Kidney (tissue), 14 donors: ENCODE data around the gene NPHP4. TPM values are rescaled to one million over a fixed set of nuclear protein-coding genes. Genes with fewer than 3 reads are reported as not detected.
A peak's percentile ranks its signal among the peaks of the same experiment; 100 is the strongest.
"Not testable (repeated sequence)": the region's sequence is repeated elsewhere in the genome, so short reads cannot be mapped to it uniquely, and the experiment has no call there.

Source experiments
- DNase-seq, 5 donors: peaks; one replicate each; pipeline ENCODE4 v3.0.0-alpha.2; 2013 to 2020
- FAIRE-seq: peaks from 2 replicates; lab custom pipeline; 2012; peaks lifted over from hg19 to GRCh38; lab: Jason Lieb, UNC
- H3K27ac ChIP-seq, 2 donors: one replicate each; pipeline ENCODE4 v1.7.0; 2013; ENCODE audit warnings: low read depth in 2 of 2, low read length in 2 of 2, inconsistent platforms in 1 of 2
- H3K27me3 ChIP-seq: one replicate; pipeline ENCODE4 v1.7.1; 2013; ENCODE audit warnings: low read length, inconsistent platforms; ENCODE audit not compliant: control insufficient read depth, insufficient read depth
- H3K36me3 ChIP-seq, 3 donors: one replicate each; pipeline versions ENCODE4 v1.7.0 to v1.7.1; 2013; ENCODE audit warnings: low read length in 3 of 3, control low read depth in 1 of 3, inconsistent platforms in 1 of 3; ENCODE audit not compliant: insufficient read depth in 3 of 3, control insufficient read depth in 2 of 3
- H3K4me1 ChIP-seq, 3 donors: one replicate each; pipeline versions ENCODE4 v1.7.0 to v1.7.1; 2013; ENCODE audit warnings: low read length in 3 of 3, inconsistent platforms in 1 of 3, low read depth in 1 of 3; ENCODE audit not compliant: control insufficient read depth in 2 of 3, insufficient read depth in 2 of 3
- H3K4me3 ChIP-seq, 3 donors: one replicate each; pipeline versions ENCODE4 v1.7.0 to v1.8.1; 2013; ENCODE audit warnings: low read length in 3 of 3, control low read depth in 1 of 3, inconsistent platforms in 1 of 3
- H3K9ac ChIP-seq, 3 donors: one replicate each; pipeline versions ENCODE4 v1.7.0 to v1.7.1; 2013; ENCODE audit warnings: low read length in 3 of 3, control low read depth in 1 of 3, inconsistent platforms in 1 of 3
- H3K9me3 ChIP-seq, 3 donors: one replicate each; pipeline versions ENCODE4 v1.7.0 to v1.7.1; 2013; ENCODE audit warnings: low read length in 3 of 3, control low read depth in 1 of 3, inconsistent platforms in 1 of 3; ENCODE audit not compliant: control insufficient read depth in 2 of 3, insufficient read depth in 1 of 3
- intact Hi-C: fragments of 100-400 bp; cut with DNase I; formaldehyde crosslinking; loops from one replicate; pipeline ENCODE4 v1.11.1; 2022
- polyA plus RNA-seq: library from polyadenylated mRNA; stranded (reverse); fragments of 350-450 nt; fragmentation: Illumina TruSeq; extraction: RNeasy Lipid Tissue Mini Kit (QIAGEN cat#74804); gene quantifications from one replicate; pipeline ENCODE4 v1.2.3, GENCODE V29; 2014; ENCODE audit warnings: low read depth, low replicate concordance; ENCODE audit not compliant: insufficient read depth
- total RNA-seq: library from RNA; stranded (reverse); fragmentation: NEBNext Ultra II Directional; extraction: Animal tissue kit (Norgen Biotek cat#: 25700); gene quantifications from one replicate; pipeline ENCODE4 v1.2.1, GENCODE V29; 2021
- TF ChIP-seq, protein P1 (sequence below): IDR thresholded peaks from 3 replicates; pipeline ENCODE4 v1.5.1; 2012; ENCODE audit warnings: mild to moderate bottlenecking, moderate library complexity, borderline replicate concordance; ENCODE audit not compliant: insufficient read depth; ENCODE audit errors: extremely low read depth
- donor health status: control.
- donor health status: control.
- donor health status: control.
- donor health status: control.
- donor health status: control.
- donor health status: DM: yes; HTN: yes; CAD: no.
- donor health status: Normal renal cell carcinoma (clear cell type).

NPHP4 gene
- total and polyA plus RNA-seq, 2 donors from 2014 or later = 2.9 to 16.1 TPM

GRCh38 chr1:5927506-5928370, 64.5 kb downstream of the NPHP4 start:
- FAIRE-seq (no peak), DNase-seq (peak in 1 of 5 donors; percentile 12)
- H3K9me3 ChIP-seq = no peaks in the 10 kb centered on the region
- H3K4me3 ChIP-seq = no peak overlapping the region
- H3K27ac ChIP-seq = no peak overlapping the region
- no peak overlapping the region for H3K9ac ChIP-seq
- TF ChIP-seq, protein P1, sequence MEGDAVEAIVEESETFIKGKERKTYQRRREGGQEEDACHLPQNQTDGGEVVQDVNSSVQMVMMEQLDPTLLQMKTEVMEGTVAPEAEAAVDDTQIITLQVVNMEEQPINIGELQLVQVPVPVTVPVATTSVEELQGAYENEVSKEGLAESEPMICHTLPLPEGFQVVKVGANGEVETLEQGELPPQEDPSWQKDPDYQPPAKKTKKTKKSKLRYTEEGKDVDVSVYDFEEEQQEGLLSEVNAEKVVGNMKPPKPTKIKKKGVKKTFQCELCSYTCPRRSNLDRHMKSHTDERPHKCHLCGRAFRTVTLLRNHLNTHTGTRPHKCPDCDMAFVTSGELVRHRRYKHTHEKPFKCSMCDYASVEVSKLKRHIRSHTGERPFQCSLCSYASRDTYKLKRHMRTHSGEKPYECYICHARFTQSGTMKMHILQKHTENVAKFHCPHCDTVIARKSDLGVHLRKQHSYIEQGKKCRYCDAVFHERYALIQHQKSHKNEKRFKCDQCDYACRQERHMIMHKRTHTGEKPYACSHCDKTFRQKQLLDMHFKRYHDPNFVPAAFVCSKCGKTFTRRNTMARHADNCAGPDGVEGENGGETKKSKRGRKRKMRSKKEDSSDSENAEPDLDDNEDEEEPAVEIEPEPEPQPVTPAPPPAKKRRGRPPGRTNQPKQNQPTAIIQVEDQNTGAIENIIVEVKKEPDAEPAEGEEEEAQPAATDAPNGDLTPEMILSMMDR = no peak
- H3K4me1 ChIP-seq = no peaks in the 10 kb centered on the region
- no peaks in the 10 kb centered on the region for H3K27me3 ChIP-seq
- H3K36me3 ChIP-seq = peaks cover 0 to 8% (median 8%) of the 10 kb centered on the region in 3 donors
- intact Hi-C loops = no loop called here

GRCh38 chr1:5926686-5927435, 65.4 kb downstream of the NPHP4 start:
- Histone ChIP-seq H3K36me3 (peaks cover 0 to 8% (median 8%) of the 10 kb centered on the region in 3 donors), H3K9ac (no peak overlapping the region), H3K4me1 (no peaks in the 10 kb centered on the region), H3K4me3 (no peak overlapping the region), H3K9me3 (no peaks in the 10 kb centered on the region), H3K27ac (no peak overlapping the region), H3K27me3 (no peaks in the 10 kb centered on the region)
- FAIRE-seq = no peak
- DNase-seq = peak in 1 of 5 donors; percentile 15
- intact Hi-C loops = no loop called here
- TF ChIP-seq, protein P1 = no peak

- H3K9me3 ChIP-seq, DNase-seq, intact Hi-C loops, H3K27me3 ChIP-seq, H3K4me3 ChIP-seq, H3K4me1 ChIP-seq, H3K27ac ChIP-seq, H3K9ac ChIP-seq, H3K36me3 ChIP-seq, FAIRE-seq: not testable (repeated sequence)
These were observed 69.4 kb downstream of the NPHP4 start for GRCh38 chr1:5922700-5923330.
